ENCODE data around the gene MPC1L.

The MPC1L gene

DNA sequence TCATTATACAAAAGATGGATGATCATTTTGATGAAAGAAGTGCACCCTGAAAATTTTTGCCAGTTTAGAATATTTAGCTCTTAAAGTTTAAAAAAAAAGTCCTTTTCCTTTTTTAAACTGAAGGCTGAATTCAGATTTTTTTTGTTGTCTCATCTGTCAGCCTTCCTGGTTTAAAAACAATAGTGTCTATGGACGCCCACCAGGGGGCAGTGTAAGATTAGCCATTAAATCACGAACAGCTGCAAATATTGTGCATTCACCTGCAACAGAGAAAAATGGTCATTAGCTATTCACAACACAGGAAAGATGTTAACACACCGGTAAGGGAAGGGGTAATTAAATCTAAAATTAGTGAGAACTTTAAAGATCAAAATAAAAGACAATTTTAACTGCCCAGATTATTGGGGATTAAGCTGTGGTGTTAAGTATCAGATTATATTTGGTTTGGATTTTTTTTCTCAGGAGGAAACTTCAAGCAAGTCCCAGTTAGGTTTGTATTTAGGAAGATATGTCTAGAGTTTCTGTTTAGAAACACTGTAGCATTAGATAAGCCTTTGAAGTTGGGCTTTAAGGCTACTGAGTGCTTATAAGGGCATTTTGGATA is 28.5 kb downstream of the MPC1L start:
- peak; percentile 6 for DNase-seq (ENCODE audit: low spot score)
- TF ChIP-seq, protein P1, sequence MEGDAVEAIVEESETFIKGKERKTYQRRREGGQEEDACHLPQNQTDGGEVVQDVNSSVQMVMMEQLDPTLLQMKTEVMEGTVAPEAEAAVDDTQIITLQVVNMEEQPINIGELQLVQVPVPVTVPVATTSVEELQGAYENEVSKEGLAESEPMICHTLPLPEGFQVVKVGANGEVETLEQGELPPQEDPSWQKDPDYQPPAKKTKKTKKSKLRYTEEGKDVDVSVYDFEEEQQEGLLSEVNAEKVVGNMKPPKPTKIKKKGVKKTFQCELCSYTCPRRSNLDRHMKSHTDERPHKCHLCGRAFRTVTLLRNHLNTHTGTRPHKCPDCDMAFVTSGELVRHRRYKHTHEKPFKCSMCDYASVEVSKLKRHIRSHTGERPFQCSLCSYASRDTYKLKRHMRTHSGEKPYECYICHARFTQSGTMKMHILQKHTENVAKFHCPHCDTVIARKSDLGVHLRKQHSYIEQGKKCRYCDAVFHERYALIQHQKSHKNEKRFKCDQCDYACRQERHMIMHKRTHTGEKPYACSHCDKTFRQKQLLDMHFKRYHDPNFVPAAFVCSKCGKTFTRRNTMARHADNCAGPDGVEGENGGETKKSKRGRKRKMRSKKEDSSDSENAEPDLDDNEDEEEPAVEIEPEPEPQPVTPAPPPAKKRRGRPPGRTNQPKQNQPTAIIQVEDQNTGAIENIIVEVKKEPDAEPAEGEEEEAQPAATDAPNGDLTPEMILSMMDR (conservative IDR thresholded peaks at IDR 0.05; ENCODE audit: low read depth), result peak; percentile 51
- H3K27ac ChIP-seq, result no peak overlapping the region
- CTCF ChIA-PET, result interaction anchor here (0.6 to 1.5 kb wide), 10 partner anchors 12 to 275 kb away, joined by 3 to 6 read pairs (median 3); no protein-coding TSS in a partner anchor
- POLR2A ChIA-PET (ENCODE audit: low non-redundant PET), result no interaction called here

DNA sequence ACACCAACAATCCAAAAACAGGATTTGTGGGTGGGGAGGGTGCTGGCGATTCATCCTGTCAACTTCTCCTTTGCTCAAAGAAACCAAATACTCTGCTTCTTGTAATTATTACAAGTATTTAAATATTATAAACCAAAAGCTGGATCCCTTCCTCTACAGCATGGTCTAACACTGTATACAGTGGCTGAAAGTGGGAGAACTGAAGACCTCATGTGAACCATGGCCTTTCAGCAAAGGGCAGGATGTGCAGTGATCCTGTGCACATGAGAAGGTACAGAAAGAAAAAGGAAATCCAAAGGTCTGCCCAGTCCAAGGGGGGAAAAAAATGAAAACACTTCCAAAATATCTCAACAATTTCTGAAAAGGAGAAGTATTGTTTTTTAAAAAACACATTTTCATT is 29.4 kb downstream of the MPC1L start:
- no peak for DNase-seq (ENCODE audit: low spot score)
- CTCF ChIA-PET, result no interaction called here
- no peak overlapping the region for H3K27ac ChIP-seq
- TF ChIP-seq, protein P1 (conservative IDR thresholded peaks at IDR 0.05; ENCODE audit: low read depth), result no peak
- POLR2A ChIA-PET (ENCODE audit: low non-redundant PET), result no interaction called here

DNA sequence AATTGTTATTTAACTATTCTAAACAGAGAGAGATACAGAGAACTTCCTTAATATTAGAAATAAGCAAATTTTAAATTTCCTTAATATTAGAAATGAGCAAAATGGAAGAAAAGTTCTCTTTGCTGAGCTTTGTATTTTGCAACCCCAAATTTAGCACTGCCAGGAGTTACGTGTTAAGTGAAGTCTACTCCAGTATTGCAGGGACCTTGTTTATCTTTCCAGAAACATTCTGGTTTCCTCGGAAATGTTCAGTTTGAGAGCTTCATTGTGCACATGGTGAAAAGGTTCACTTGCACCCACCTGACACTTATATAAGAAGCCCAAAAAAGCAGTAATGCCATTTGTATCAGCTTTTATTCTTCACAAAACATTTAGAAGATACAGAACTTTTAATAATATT is 30.3 kb downstream of the MPC1L start:
- TF ChIP-seq, protein P1 (conservative IDR thresholded peaks at IDR 0.05; ENCODE audit: low read depth), result no peak
- DNase-seq (ENCODE audit: low spot score), result no peak
- CTCF ChIA-PET, result no interaction called here
- no peak overlapping the region for H3K27ac ChIP-seq
- POLR2A ChIA-PET (ENCODE audit: low non-redundant PET), result no interaction called here

DNA sequence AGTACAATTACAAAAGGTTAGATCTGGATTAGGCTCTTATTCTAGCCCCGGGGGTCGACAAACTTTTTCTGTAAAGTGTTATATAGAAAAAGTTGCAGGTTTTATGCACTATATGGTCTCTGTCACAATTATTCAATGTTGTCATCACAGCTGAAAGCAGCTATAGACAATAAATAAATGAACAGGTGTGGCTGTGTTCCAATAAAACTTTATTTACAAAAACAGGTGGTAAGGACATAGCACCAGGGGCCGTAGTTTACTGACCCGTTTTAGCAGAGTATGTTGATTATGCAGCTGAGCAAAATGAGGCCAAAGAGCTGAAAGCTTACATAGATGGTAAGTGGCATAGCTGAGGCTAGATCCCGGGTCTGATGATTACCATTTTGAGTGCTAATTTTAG is 37.2 kb downstream of the MPC1L start:
- H3K27ac ChIP-seq, result no peak overlapping the region
- TF ChIP-seq, protein P1 (conservative IDR thresholded peaks at IDR 0.05; ENCODE audit: low read depth), result no peak
- CTCF ChIA-PET, result no interaction called here
- POLR2A ChIA-PET (ENCODE audit: low non-redundant PET), result no interaction called here
- DNase-seq (ENCODE audit: low spot score), result no peak

- TF ChIP-seq, protein P1 (conservative IDR thresholded peaks at IDR 0.05; ENCODE audit: low read depth), result no peak
- POLR2A ChIA-PET (ENCODE audit: low non-redundant PET), result no interaction called here
- CTCF ChIA-PET, result no interaction called here
- no peak overlapping the region for H3K27ac ChIP-seq
- no peak for DNase-seq (ENCODE audit: low spot score)
These were observed 38.3 kb downstream of the MPC1L start for GRCh38 chrX:40661489-40661888.

GRCh38 chrX:40663078-40663740 is 40.0 kb downstream of the MPC1L start:
- H3K27ac ChIP-seq, result no peak overlapping the region
- CTCF ChIA-PET, result interaction anchor here (1.0 kb wide), 1 partner anchor 11 kb away, joined by 3 read pairs; no protein-coding TSS in a partner anchor
- TF ChIP-seq, protein P1 (conservative IDR thresholded peaks at IDR 0.05; ENCODE audit: low read depth), result no peak
- POLR2A ChIA-PET (ENCODE audit: low non-redundant PET), result no interaction called here
- DNase-seq (ENCODE audit: low spot score), result no peak

Data from RWPE1 (cell line).